ENCODE data around the gene PRPF40A.

- TF ChIP-seq CTCF (IDR thresholded peaks at IDR 0.05) = no peak
- no peak for TF ChIP-seq POLR2A (IDR thresholded peaks at IDR 0.05)
Measured at GRCh38 chr2:152609699-152610098, 107.6 kb downstream of the PRPF40A start.

All from right lobe of liver (tissue), 4 donors.